GM10266 (cell line): Measurements from ENCODE around the gene OLFML3.

Experiments
- DNase-seq: peaks from one replicate; pipeline ENCODE4 v3.0.0; 2012; ENCODE audit errors: extremely low spot score
- CTCF ChIP-seq: IDR thresholded peaks from 2 replicates; pipeline ENCODE4 v1.5.1; 2012; ENCODE audit warnings: mild to moderate bottlenecking, low read depth; ENCODE audit not compliant: control insufficient read depth, insufficient read depth; ENCODE audit errors: missing control alignments

Gene OLFML3

GRCh38 chr1:113978863-113979702 lies at the start of gene OLFML3:
TSS of gene OLFML3 (plus strand) at chr1:113979474. CDS start at chr1:113979517, 43 bp downstream.
- peak; percentile 77 for TF ChIP-seq CTCF

GRCh38 chr1:113929750-113930498 lies 49.4 kb upstream of the OLFML3 start:
- TF ChIP-seq CTCF, result peak; percentile 26
- DNase-seq, result peak; percentile 68

More at GRCh38 chr1:113978863-113979702, at the start of gene OLFML3:
- DNase-seq, result peak; percentile 59

GRCh38 chr1:113930499-113931161 lies 48.6 kb upstream of the OLFML3 start:
- TF ChIP-seq CTCF, result no peak
- DNase-seq, result peak; percentile 72

- TF ChIP-seq CTCF, result no peak
- DNase-seq, result no peak
These were observed 47.8 kb upstream of the OLFML3 start for GRCh38 chr1:113931451-113931851.

GRCh38 chr1:113934006-113934405 lies 45.3 kb upstream of the OLFML3 start:
- no peak for TF ChIP-seq CTCF

GRCh38 chr1:113934511-113935055 lies 44.7 kb upstream of the OLFML3 start:
- TF ChIP-seq CTCF, result no peak
- DNase-seq, result no peak

More at GRCh38 chr1:113934006-113934405, 45.3 kb upstream of the OLFML3 start:
- DNase-seq, result no peak
